HFFc6 (cell line): ENCODE measurements around the gene ITGB3. TPM values are rescaled to one million over a fixed set of nuclear protein-coding genes. Genes with fewer than 3 reads are reported as not detected.

Experiments
- DNase-seq: peaks from one replicate; pipeline ENCODE4 v3.0.0-alpha.2; 2018
- H3K27ac Mint-ChIP-seq: 2 replicates; pipeline ENCODE4 v1.8.0; 2020; ENCODE audit warnings: mild to moderate bottlenecking, mixed read lengths
- H3K27me3 Mint-ChIP-seq: 2 replicates; pipeline ENCODE4 v1.8.0; 2021; ENCODE audit warnings: mild to moderate bottlenecking, moderate library complexity, mixed read lengths; ENCODE audit not compliant: insufficient read depth
- H3K36me3 Mint-ChIP-seq: 2 replicates; pipeline ENCODE4 v1.8.0; 2021; ENCODE audit warnings: low read depth, mixed read lengths
- H3K4me1 Mint-ChIP-seq: 2 replicates; pipeline ENCODE4 v1.8.0; 2020; ENCODE audit warnings: low read depth, mixed read lengths
- H3K4me3 Mint-ChIP-seq: 2 replicates; pipeline ENCODE4 v1.8.0; 2020; ENCODE audit warnings: mild to moderate bottlenecking, moderate library complexity, mixed read lengths
- H3K9me3 Mint-ChIP-seq: 2 replicates; pipeline ENCODE4 v1.8.0; 2020; ENCODE audit warnings: mild to moderate bottlenecking, mixed read lengths
- total RNA-seq, 6 experiments: library from RNA; stranded (reverse); fragmentation: NEBNext Ultra II Directional; extraction: Animal tissue kit (Norgen Biotek cat#: 25700); gene quantifications; 2 replicates in 1 of 6; 3 replicates in 5 of 6; pipeline ENCODE4 v1.2.3, GENCODE V29; 2021
- TF ChIP-seq, protein P1 (sequence below): fragments of 200-600 bp; sonication (generic); IDR thresholded peaks from 2 replicates; pipeline ENCODE4 v1.5.0; 2021; ENCODE audit warnings: antibody characterized with exemption, mild to moderate bottlenecking

Gene ITGB3
- total RNA-seq, 6 experiments from 2014 or later: 2.2 to 4.1 (median 2.9) TPM

DNA sequence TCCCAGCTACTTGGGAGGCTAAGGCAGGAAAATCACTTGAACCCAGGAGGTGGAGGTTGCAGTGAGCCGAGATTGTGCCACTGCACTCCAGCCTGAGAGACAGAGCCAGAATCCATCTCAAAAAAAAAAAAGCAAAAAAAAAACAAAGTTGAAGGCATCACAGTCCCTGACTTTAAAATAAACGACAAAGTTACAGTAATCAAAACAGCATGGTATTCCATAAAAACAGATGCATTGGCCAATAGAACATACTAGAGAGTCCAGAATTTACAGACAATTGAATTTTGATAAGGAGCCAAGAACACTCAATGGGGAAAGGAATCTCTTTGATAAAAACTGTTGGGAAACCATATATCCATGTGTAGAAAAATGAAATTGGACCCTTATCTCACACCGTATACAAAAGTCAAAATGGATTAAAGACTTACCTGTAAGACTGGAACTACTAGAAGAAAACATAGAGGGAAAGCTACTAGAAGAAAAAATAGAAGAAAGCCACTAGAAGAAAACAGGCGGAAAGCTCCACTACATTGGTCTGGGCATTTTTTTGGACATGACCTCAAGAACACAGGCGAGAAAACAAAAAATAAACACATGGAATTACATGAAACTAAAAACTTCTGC, 67.4 kb downstream of the ITGB3 start:
- H3K4me3 Mint-ChIP-seq: no peak overlapping the region
- H3K27ac Mint-ChIP-seq: no peak overlapping the region
- H3K36me3 Mint-ChIP-seq: peaks cover 6% of the 10 kb centered on the region
- TF ChIP-seq, protein P1, sequence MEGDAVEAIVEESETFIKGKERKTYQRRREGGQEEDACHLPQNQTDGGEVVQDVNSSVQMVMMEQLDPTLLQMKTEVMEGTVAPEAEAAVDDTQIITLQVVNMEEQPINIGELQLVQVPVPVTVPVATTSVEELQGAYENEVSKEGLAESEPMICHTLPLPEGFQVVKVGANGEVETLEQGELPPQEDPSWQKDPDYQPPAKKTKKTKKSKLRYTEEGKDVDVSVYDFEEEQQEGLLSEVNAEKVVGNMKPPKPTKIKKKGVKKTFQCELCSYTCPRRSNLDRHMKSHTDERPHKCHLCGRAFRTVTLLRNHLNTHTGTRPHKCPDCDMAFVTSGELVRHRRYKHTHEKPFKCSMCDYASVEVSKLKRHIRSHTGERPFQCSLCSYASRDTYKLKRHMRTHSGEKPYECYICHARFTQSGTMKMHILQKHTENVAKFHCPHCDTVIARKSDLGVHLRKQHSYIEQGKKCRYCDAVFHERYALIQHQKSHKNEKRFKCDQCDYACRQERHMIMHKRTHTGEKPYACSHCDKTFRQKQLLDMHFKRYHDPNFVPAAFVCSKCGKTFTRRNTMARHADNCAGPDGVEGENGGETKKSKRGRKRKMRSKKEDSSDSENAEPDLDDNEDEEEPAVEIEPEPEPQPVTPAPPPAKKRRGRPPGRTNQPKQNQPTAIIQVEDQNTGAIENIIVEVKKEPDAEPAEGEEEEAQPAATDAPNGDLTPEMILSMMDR: no peak
- no peaks in the 10 kb centered on the region; the same call in none of the 2 replicates for H3K27me3 Mint-ChIP-seq
- DNase-seq: no peak
- H3K4me1 Mint-ChIP-seq: peaks cover 35% of the 10 kb centered on the region
- peaks cover 15% of the 10 kb centered on the region for H3K9me3 Mint-ChIP-seq

DNA sequence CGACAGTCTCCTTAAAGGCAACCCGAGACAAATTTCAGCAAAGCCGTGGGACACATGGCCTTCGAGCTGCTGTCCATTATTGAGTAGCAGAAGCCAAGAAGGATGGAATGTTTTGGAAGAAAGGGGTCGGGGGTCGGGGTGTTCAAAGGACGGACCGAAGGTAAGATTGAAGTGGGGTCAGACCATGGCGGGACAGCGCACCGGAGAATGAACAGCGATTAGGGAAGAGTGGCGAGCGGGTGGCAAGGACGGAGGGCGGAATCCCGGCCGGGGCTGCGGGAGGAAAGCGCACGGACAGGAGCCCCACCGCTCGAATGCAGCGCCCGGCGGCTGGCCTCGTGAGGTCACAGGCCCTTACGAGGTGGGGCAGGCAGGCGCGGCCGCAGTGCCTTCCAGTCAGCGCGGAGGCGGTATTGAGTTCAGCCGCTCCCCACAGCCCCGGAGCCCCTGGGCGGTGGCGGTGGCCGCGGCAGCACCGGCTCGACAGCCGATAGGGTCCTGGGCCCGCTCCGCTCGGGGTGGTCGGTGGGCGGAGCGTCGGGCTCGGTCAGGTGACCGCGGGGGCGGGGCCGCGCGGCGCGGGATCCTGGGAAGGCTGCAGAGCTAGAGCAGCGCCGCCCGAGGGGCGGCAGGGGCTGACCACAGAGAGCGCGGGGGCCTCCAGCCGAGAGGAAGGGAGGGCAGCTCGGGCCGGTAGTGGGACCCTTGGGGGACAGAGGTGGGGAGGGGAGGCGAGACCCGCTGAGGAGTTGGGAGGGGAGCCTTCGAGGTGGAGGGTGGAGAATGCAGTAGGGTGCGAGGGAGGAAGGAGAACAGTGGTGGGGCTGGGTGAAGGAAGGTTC, 70.0 kb downstream of the ITGB3 start, which contains the start of gene EFCAB13:
Gene EFCAB13 (plus strand): TSS at position 574 of the 842 bp plus-strand sequence. CDS start 4,399 bp downstream, outside the sequence.
- Mint-ChIP-seq H3K4me3 (peak within 1 kb of the TSS; percentile 97), H3K36me3 (peaks cover 6% of the 10 kb centered on the region), H3K27ac (peak within 1 kb of the TSS; percentile 91), H3K4me1 (peaks cover 21% of the 10 kb centered on the region; the same call in 1 of the 2 replicates), H3K9me3 (peaks cover 15% of the 10 kb centered on the region), H3K27me3 (no peaks in the 10 kb centered on the region; the same call in none of the 2 replicates)
- TF ChIP-seq, protein P1: peak; percentile 32
- peak; percentile 48 for DNase-seq

DNA sequence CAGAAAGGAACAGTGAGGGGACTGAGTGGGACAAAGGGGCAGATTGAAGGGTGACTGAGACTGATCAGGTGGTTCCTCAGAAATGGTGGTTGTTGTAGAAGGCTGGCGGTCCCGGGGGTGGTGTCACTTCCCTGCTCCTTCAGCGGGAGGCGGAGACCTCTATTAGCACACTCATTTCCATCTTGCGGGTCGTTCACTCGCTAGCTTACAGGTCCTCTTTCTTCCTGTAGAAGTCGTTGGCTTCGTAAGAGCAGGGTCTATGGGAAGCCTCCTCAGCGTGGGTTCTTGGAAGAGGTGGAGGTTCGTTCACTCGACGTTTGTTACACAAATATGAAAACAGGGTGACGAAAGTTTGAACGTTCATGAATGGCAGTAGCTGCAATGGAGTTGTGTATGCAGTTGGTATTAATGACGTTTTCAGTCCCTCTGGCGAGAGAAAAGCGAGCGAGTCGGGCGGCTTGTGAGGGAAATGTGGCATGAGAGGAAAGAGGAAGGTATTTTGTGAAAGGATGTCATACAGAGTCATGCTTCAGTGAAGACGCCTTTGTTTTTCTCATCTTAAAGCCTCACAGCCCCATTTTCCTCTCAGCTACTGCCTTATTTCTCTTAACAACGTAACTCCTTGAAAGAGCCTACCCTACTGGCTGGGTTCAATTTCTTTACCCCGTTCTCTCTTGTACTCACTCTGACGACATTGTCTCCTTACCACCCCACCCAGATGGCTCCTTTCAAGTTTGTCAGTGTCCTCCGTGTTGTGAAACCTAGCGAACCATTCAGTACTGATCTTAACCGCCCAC, 70.8 kb downstream of the ITGB3 start:
- Mint-ChIP-seq H3K27ac (peak overlapping the region; percentile 91), H3K27me3 (peaks cover 2% of the 10 kb centered on the region), H3K4me1 (peaks cover 21% of the 10 kb centered on the region; the same call in 1 of the 2 replicates), H3K9me3 (peaks cover 15% of the 10 kb centered on the region), H3K4me3 (peak overlapping the region; percentile 97), H3K36me3 (peaks cover 6% of the 10 kb centered on the region)
- TF ChIP-seq, protein P1: no peak
- no peak for DNase-seq

DNA sequence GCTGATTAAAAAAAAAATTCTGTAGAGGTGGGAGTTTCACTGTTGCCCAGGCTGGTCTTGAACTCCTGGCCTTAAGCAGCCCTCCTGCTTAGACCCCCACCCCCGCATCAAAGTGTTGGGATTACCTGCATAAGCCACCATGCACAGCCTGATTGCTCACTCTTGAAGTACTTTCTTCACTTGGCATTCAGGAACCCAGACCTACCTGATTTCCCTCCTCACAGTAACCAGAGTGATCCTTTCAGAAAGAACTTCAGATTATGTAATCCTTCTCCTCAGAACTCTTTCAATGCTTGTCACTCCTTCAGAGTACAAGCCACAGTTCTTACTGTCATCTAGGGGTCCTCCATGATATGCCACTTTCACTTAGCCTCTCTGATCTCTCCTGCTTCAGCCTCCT, 71.5 kb downstream of the ITGB3 start:
- peaks cover 2% of the 10 kb centered on the region for H3K27me3 Mint-ChIP-seq
- DNase-seq: no peak
- no peak overlapping the region for H3K27ac Mint-ChIP-seq
- H3K4me1 Mint-ChIP-seq: peaks cover 21% of the 10 kb centered on the region; the same call in 1 of the 2 replicates
- H3K36me3 Mint-ChIP-seq: peaks cover 6% of the 10 kb centered on the region
- H3K4me3 Mint-ChIP-seq: peak overlapping the region; percentile 13; the same call in 1 of the 2 replicates
- TF ChIP-seq, protein P1: no peak
- H3K9me3 Mint-ChIP-seq: peaks cover 13% of the 10 kb centered on the region

DNA sequence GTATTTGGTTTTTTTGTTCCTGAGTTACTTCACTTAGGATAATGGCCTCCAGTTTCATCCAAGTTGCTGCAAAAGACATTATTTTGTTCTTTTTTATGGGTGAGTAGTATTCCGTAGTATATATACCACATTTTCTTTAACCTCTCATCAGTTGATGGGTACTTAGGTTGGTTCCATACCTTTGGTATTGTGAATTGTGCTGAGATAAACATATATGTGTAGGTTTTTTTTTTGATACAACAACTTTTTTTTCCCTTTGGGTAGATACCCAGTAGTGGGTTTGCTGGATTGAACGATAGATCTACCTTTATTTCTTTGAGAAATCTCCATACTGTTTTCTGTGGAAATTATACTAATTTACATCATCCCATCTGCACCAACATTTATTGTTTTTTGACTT, 76.9 kb downstream of the ITGB3 start:
- peaks cover 2% of the 10 kb centered on the region; the same call in 1 of the 2 replicates for H3K27me3 Mint-ChIP-seq
- H3K27ac Mint-ChIP-seq: no peak overlapping the region
- DNase-seq: no peak
- peaks cover under 1% of the 10 kb centered on the region; the same call in 1 of the 2 replicates for H3K4me1 Mint-ChIP-seq
- H3K9me3 Mint-ChIP-seq: no peaks in the 10 kb centered on the region
- H3K4me3 Mint-ChIP-seq: no peak overlapping the region
- TF ChIP-seq, protein P1: no peak
- no peaks in the 10 kb centered on the region for H3K36me3 Mint-ChIP-seq
